ENCODE measurements around the gene CAMK2N1. TPM values are rescaled to one million over a fixed set of nuclear protein-coding genes. Genes with fewer than 3 reads are reported as not detected.

The CAMK2N1 gene
- total RNA-seq, 1 donor: 0.36 TPM

DNA sequence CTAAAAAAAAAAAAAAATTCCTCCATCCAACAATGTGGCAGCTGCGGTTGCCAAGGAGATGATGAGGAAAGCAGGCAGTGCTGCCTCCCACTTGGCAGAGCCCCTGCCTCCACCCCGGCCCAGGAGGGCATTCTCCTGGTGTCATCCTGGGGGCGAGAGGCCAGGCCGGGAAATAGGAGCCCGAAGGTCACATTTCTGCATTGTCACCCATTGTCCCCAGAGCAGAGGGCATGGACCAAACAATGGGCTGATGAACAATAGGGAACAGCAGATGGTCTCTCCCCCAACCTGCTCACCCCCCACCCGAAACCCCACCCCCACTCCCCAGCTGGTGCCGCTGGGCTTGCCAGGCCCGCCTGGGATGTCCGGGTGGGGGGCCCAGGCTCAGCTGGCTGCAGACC is 37.3 kb downstream of the CAMK2N1 start:
- H3K27ac ChIP-seq (ENCODE audit: low read depth, low read length): no peak overlapping the region
- no peaks in the 10 kb centered on the region for H3K79me2 ChIP-seq (ENCODE audit: insufficient read depth, low read length)
- H3K4me1 ChIP-seq (ENCODE audit: insufficient read depth, low read length): no peaks in the 10 kb centered on the region
- H3K36me3 ChIP-seq (ENCODE audit: insufficient read depth, low read length): no peaks in the 10 kb centered on the region
- H3K4me2 ChIP-seq (ENCODE audit: insufficient read depth, low read length): no peak overlapping the region
- no peaks in the 10 kb centered on the region for H3K9me3 ChIP-seq (ENCODE audit: low read depth, low read length)
- H2AFZ ChIP-seq (ENCODE audit: low read length): no peak overlapping the region
- no peaks in the 10 kb centered on the region for H4K20me1 ChIP-seq (ENCODE audit: insufficient read depth, low read length)
- H3K27me3 ChIP-seq (ENCODE audit: insufficient read depth, low read length): peaks cover 4% of the 10 kb centered on the region
- TF ChIP-seq, protein P1, sequence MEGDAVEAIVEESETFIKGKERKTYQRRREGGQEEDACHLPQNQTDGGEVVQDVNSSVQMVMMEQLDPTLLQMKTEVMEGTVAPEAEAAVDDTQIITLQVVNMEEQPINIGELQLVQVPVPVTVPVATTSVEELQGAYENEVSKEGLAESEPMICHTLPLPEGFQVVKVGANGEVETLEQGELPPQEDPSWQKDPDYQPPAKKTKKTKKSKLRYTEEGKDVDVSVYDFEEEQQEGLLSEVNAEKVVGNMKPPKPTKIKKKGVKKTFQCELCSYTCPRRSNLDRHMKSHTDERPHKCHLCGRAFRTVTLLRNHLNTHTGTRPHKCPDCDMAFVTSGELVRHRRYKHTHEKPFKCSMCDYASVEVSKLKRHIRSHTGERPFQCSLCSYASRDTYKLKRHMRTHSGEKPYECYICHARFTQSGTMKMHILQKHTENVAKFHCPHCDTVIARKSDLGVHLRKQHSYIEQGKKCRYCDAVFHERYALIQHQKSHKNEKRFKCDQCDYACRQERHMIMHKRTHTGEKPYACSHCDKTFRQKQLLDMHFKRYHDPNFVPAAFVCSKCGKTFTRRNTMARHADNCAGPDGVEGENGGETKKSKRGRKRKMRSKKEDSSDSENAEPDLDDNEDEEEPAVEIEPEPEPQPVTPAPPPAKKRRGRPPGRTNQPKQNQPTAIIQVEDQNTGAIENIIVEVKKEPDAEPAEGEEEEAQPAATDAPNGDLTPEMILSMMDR (IDR thresholded peaks at IDR 0.05; ENCODE audit: extremely low read depth, low read depth, low read length): no peak
- peak; percentile 41 for DNase-seq (ENCODE audit: insufficient read length, low spot score, missing footprints)
- H3K4me3 ChIP-seq (ENCODE audit: insufficient read depth, low read length): no peak overlapping the region

DNA sequence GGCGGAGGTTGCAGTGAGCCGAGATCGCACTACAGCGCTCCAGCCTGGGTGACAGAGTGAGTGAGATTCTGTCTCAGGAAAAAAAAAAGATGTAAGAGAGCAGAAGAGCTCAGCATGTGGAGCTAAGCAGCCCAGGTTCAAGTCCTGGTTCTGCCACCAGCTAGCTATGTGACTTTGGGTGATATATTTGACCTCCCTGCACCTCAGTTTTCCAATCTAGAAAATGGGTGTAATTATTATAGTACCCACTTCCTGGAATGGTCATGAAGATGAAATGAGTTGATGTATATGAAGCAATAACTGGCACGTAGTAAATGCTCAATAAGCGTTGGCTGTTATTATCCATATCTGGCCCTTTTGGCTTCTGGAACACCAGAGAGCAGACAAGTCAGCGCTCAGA is 38.2 kb downstream of the CAMK2N1 start:
- Histone ChIP-seq H3K27ac (ENCODE audit: low read depth, low read length) (no peak overlapping the region), H3K9me3 (ENCODE audit: low read depth, low read length) (no peaks in the 10 kb centered on the region), H3K4me3 (ENCODE audit: insufficient read depth, low read length) (no peak overlapping the region), H3K36me3 (ENCODE audit: insufficient read depth, low read length) (no peaks in the 10 kb centered on the region), H4K20me1 (ENCODE audit: insufficient read depth, low read length) (no peaks in the 10 kb centered on the region), H3K4me2 (ENCODE audit: insufficient read depth, low read length) (no peak overlapping the region), H3K4me1 (ENCODE audit: insufficient read depth, low read length) (no peaks in the 10 kb centered on the region), H3K27me3 (ENCODE audit: insufficient read depth, low read length) (peaks cover 4% of the 10 kb centered on the region), H3K79me2 (ENCODE audit: insufficient read depth, low read length) (no peaks in the 10 kb centered on the region), H2AFZ (ENCODE audit: low read length) (no peak overlapping the region)
- TF ChIP-seq, protein P1 (IDR thresholded peaks at IDR 0.05; ENCODE audit: extremely low read depth, low read depth, low read length): no peak
- DNase-seq (ENCODE audit: insufficient read length, low spot score, missing footprints): no peak

DNA sequence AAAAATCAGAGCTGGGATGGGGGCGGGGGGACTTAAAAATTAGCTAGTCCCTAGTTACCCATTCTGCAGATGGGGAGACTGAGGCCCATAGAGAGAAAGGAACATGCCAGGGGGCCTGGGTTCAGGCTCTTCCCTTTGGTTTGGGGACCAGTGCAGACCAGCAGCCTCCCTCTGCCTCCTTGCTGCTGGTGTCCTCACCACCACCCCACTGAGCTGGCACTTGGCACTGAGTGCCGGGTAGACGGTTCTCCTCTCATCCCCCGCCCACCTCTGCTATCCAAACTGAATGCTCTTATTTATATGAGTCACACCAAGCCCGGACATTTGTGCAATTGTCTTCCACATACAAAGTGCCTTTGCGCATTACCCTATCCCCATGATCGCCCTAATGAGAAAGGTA is 39.2 kb downstream of the CAMK2N1 start:
- no peaks in the 10 kb centered on the region for H3K4me1 ChIP-seq (ENCODE audit: insufficient read depth, low read length)
- no peaks in the 10 kb centered on the region for H3K36me3 ChIP-seq (ENCODE audit: insufficient read depth, low read length)
- peak; percentile 92 for DNase-seq (ENCODE audit: insufficient read length, low spot score, missing footprints)
- TF ChIP-seq, protein P1 (IDR thresholded peaks at IDR 0.05; ENCODE audit: extremely low read depth, low read depth, low read length): no peak
- H4K20me1 ChIP-seq (ENCODE audit: insufficient read depth, low read length): no peaks in the 10 kb centered on the region
- H3K79me2 ChIP-seq (ENCODE audit: insufficient read depth, low read length): no peaks in the 10 kb centered on the region
- no peaks in the 10 kb centered on the region for H3K9me3 ChIP-seq (ENCODE audit: low read depth, low read length)
- H3K4me2 ChIP-seq (ENCODE audit: insufficient read depth, low read length): no peak overlapping the region
- no peak overlapping the region for H2AFZ ChIP-seq (ENCODE audit: low read length)
- peaks cover 4% of the 10 kb centered on the region for H3K27me3 ChIP-seq (ENCODE audit: insufficient read depth, low read length)
- no peak overlapping the region for H3K27ac ChIP-seq (ENCODE audit: low read depth, low read length)
- H3K4me3 ChIP-seq (ENCODE audit: insufficient read depth, low read length): no peak overlapping the region

DNA sequence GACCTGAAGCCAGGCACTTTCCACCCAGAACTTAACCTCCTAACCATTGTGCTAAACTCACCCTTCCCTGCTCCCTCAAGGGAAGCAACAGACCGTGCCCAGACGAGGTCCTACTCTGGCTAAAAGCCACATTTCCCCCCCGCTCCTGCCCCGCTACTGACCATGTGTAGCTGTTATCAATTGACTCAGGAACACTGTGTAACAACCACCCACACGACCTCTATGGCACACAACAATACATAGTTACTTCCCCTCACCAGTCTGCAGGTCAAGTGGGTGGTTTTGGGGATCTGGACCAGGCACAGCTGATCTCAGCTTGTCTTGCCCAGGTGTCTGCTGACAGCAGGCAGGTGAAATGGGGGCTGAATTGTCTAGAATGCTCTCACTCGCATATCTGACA is 40.1 kb downstream of the CAMK2N1 start:
- Histone ChIP-seq H3K4me3 (ENCODE audit: insufficient read depth, low read length) (no peak overlapping the region), H3K4me2 (ENCODE audit: insufficient read depth, low read length) (no peak overlapping the region), H3K27ac (ENCODE audit: low read depth, low read length) (no peak overlapping the region), H3K9me3 (ENCODE audit: low read depth, low read length) (no peaks in the 10 kb centered on the region), H3K79me2 (ENCODE audit: insufficient read depth, low read length) (no peaks in the 10 kb centered on the region), H3K27me3 (ENCODE audit: insufficient read depth, low read length) (peaks cover 4% of the 10 kb centered on the region), H3K4me1 (ENCODE audit: insufficient read depth, low read length) (no peaks in the 10 kb centered on the region), H2AFZ (ENCODE audit: low read length) (no peak overlapping the region), H4K20me1 (ENCODE audit: insufficient read depth, low read length) (no peaks in the 10 kb centered on the region), H3K36me3 (ENCODE audit: insufficient read depth, low read length) (no peaks in the 10 kb centered on the region)
- DNase-seq (ENCODE audit: insufficient read length, low spot score, missing footprints): peak; percentile 39
- TF ChIP-seq, protein P1 (IDR thresholded peaks at IDR 0.05; ENCODE audit: extremely low read depth, low read depth, low read length): no peak
